HL-60 (cell line): ENCODE results near the gene SMAD2.

ENCODE experiments used
- DNase-seq, 2 experiments: peaks; one replicate each; pipeline ENCODE4 v3.0.0-alpha.2; 2010 to 2020; ENCODE audit warnings: low read depth in 1 of 2, low spot score in 1 of 2
- H3K27ac ChIP-seq: fragments of 250-450 bp; sonication (Bioruptor Pico); replicated peaks from 2 replicates; pipeline ENCODE4 v1.5.1; 2020; ENCODE audit warnings: mild to moderate bottlenecking, moderate library complexity
- H3K27me3 ChIP-seq: fragments of 250-450 bp; sonication (Bioruptor Pico); 2 replicates; pipeline ENCODE4 v1.5.1; 2021; ENCODE audit warnings: mild to moderate bottlenecking, moderate library complexity; ENCODE audit not compliant: insufficient read depth, poor library complexity, severe bottlenecking
- H3K4me3 ChIP-seq: replicated peaks from 2 replicates; pipeline ENCODE4 v1.5.1; 2011; ENCODE audit warnings: mild to moderate bottlenecking, control low read depth, low read length; ENCODE audit not compliant: insufficient read depth
- CTCF ChIP-seq: IDR thresholded peaks from one replicate; pipeline ENCODE4 v1.5.1; 2011; ENCODE audit warnings: low read length, control low read depth, inconsistent platforms; ENCODE audit not compliant: insufficient read depth
- GABPA ChIP-seq: IDR thresholded peaks from 2 replicates; pipeline ENCODE4 v1.6.1; 2012; ENCODE audit warnings: low read depth
- POLR2AphosphoS5 ChIP-seq: IDR thresholded peaks from 2 replicates; pipeline ENCODE4 v1.6.1; 2012; ENCODE audit warnings: low read depth
- REST ChIP-seq: IDR thresholded peaks from 2 replicates; pipeline ENCODE4 v1.6.1; 2012; ENCODE audit warnings: low read depth; ENCODE audit not compliant: insufficient replicate concordance
- SPI1 ChIP-seq: IDR thresholded peaks from 2 replicates; pipeline ENCODE4 v1.6.1; 2012; ENCODE audit warnings: low read depth, mild to moderate bottlenecking, borderline replicate concordance

The SMAD2 gene

GRCh38 chr18:47978141-47978540 lies 47.7 kb upstream of the SMAD2 start:
- Histone ChIP-seq H3K27me3 (no peaks in the 10 kb centered on the region), H3K27ac (no peak overlapping the region), H3K4me3 (no peak overlapping the region)
- DNase-seq = no peak
- no peak for TF ChIP-seq REST
- no peak for TF ChIP-seq POLR2AphosphoS5

GRCh38 chr18:47975701-47976100 lies 45.2 kb upstream of the SMAD2 start:
- TF ChIP-seq GABPA = no peak
- TF ChIP-seq REST = no peak
- no peak for TF ChIP-seq SPI1
- no peak for TF ChIP-seq CTCF
- TF ChIP-seq POLR2AphosphoS5 = no peak
- Histone ChIP-seq H3K27me3 (no peaks in the 10 kb centered on the region), H3K4me3 (no peak overlapping the region), H3K27ac (peak overlapping the region; percentile 6; the same call in 1 of the 2 replicates)
- DNase-seq = peak in 1 of 2 experiments; percentile 86

GRCh38 chr18:47975105-47975504 lies 44.6 kb upstream of the SMAD2 start:
- TF ChIP-seq CTCF = no peak
- TF ChIP-seq POLR2AphosphoS5 = no peak
- TF ChIP-seq GABPA = no peak
- TF ChIP-seq SPI1 = no peak
- TF ChIP-seq REST = no peak
- H3K4me3 ChIP-seq = no peak overlapping the region
- H3K27me3 ChIP-seq = no peaks in the 10 kb centered on the region
- no peak for DNase-seq
- no peak overlapping the region for H3K27ac ChIP-seq
